ENCODE data around the gene CDK19. TPM values are rescaled to one million over a fixed set of nuclear protein-coding genes. Genes with fewer than 3 reads are reported as not detected.

Gene CDK19
- total and polyA plus RNA-seq, 2 experiments from 2014 or later: 7.7 to 10.1 TPM

GRCh38 chr6:110645685-110646418 lies 169.4 kb downstream of the CDK19 start (continued):
- TF ChIP-seq, protein P1, sequence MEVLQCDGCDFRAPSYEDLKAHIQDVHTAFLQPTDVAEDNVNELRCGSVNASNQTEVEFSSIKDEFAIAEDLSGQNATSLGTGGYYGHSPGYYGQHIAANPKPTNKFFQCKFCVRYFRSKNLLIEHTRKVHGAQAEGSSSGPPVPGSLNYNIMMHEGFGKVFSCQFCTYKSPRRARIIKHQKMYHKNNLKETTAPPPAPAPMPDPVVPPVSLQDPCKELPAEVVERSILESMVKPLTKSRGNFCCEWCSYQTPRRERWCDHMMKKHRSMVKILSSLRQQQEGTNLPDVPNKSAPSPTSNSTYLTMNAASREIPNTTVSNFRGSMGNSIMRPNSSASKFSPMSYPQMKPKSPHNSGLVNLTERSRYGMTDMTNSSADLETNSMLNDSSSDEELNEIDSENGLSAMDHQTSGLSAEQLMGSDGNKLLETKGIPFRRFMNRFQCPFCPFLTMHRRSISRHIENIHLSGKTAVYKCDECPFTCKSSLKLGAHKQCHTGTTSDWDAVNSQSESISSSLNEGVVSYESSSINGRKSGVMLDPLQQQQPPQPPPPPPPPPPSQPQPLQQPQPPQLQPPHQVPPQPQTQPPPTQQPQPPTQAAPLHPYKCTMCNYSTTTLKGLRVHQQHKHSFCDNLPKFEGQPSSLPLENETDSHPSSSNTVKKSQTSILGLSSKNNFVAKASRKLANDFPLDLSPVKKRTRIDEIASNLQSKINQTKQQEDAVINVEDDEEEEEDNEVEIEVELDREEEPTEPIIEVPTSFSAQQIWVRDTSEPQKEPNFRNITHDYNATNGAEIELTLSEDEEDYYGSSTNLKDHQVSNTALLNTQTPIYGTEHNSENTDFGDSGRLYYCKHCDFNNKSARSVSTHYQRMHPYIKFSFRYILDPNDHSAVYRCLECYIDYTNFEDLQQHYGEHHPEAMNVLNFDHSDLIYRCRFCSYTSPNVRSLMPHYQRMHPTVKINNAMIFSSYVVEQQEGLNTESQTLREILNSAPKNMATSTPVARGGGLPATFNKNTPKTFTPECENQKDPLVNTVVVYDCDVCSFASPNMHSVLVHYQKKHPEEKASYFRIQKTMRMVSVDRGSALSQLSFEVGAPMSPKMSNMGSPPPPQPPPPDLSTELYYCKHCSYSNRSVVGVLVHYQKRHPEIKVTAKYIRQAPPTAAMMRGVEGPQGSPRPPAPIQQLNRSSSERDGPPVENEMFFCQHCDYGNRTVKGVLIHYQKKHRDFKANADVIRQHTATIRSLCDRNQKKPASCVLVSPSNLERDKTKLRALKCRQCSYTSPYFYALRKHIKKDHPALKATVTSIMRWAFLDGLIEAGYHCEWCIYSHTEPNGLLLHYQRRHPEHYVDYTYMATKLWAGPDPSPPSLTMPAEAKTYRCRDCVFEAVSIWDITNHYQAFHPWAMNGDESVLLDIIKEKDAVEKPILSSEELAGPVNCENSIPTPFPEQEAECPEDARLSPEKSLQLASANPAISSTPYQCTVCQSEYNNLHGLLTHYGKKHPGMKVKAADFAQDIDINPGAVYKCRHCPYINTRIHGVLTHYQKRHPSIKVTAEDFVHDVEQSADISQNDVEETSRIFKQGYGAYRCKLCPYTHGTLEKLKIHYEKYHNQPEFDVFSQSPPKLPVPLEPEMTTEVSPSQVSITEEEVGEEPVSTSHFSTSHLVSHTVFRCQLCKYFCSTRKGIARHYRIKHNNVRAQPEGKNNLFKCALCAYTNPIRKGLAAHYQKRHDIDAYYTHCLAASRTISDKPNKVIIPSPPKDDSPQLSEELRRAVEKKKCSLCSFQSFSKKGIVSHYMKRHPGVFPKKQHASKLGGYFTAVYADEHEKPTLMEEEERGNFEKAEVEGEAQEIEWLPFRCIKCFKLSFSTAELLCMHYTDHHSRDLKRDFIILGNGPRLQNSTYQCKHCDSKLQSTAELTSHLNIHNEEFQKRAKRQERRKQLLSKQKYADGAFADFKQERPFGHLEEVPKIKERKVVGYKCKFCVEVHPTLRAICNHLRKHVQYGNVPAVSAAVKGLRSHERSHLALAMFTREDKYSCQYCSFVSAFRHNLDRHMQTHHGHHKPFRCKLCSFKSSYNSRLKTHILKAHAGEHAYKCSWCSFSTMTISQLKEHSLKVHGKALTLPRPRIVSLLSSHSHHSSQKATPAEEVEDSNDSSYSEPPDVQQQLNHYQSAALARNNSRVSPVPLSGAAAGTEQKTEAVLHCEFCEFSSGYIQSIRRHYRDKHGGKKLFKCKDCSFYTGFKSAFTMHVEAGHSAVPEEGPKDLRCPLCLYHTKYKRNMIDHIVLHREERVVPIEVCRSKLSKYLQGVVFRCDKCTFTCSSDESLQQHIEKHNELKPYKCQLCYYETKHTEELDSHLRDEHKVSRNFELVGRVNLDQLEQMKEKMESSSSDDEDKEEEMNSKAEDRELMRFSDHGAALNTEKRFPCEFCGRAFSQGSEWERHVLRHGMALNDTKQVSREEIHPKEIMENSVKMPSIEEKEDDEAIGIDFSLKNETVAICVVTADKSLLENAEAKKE (CRISPR knock-in tag; IDR thresholded peaks at IDR 0.05): no peak
- TF ChIP-seq EZH2phosphoT487 (IDR thresholded peaks at IDR 0.05; ENCODE audit: unreplicated experiment) (no peak), NANOG (IDR thresholded peaks at IDR 0.05; ENCODE audit: borderline replicate concordance) (no peak), STAT1 (IDR thresholded peaks at IDR 0.05; ENCODE audit: unreplicated experiment) (no peak), EZH2 (IDR thresholded peaks at IDR 0.05; ENCODE audit: low read depth, unreplicated experiment) (no peak), CREB1 (CRISPR knock-in tag; IDR thresholded peaks at IDR 0.05; ENCODE audit: low read depth) (no peak)
- TF ChIP-seq, protein P2, sequence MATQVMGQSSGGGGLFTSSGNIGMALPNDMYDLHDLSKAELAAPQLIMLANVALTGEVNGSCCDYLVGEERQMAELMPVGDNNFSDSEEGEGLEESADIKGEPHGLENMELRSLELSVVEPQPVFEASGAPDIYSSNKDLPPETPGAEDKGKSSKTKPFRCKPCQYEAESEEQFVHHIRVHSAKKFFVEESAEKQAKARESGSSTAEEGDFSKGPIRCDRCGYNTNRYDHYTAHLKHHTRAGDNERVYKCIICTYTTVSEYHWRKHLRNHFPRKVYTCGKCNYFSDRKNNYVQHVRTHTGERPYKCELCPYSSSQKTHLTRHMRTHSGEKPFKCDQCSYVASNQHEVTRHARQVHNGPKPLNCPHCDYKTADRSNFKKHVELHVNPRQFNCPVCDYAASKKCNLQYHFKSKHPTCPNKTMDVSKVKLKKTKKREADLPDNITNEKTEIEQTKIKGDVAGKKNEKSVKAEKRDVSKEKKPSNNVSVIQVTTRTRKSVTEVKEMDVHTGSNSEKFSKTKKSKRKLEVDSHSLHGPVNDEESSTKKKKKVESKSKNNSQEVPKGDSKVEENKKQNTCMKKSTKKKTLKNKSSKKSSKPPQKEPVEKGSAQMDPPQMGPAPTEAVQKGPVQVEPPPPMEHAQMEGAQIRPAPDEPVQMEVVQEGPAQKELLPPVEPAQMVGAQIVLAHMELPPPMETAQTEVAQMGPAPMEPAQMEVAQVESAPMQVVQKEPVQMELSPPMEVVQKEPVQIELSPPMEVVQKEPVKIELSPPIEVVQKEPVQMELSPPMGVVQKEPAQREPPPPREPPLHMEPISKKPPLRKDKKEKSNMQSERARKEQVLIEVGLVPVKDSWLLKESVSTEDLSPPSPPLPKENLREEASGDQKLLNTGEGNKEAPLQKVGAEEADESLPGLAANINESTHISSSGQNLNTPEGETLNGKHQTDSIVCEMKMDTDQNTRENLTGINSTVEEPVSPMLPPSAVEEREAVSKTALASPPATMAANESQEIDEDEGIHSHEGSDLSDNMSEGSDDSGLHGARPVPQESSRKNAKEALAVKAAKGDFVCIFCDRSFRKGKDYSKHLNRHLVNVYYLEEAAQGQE (IDR thresholded peaks at IDR 0.05; ENCODE audit: unreplicated experiment): no peak
- TF ChIP-seq, protein P3, sequence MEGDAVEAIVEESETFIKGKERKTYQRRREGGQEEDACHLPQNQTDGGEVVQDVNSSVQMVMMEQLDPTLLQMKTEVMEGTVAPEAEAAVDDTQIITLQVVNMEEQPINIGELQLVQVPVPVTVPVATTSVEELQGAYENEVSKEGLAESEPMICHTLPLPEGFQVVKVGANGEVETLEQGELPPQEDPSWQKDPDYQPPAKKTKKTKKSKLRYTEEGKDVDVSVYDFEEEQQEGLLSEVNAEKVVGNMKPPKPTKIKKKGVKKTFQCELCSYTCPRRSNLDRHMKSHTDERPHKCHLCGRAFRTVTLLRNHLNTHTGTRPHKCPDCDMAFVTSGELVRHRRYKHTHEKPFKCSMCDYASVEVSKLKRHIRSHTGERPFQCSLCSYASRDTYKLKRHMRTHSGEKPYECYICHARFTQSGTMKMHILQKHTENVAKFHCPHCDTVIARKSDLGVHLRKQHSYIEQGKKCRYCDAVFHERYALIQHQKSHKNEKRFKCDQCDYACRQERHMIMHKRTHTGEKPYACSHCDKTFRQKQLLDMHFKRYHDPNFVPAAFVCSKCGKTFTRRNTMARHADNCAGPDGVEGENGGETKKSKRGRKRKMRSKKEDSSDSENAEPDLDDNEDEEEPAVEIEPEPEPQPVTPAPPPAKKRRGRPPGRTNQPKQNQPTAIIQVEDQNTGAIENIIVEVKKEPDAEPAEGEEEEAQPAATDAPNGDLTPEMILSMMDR (conservative IDR thresholded peaks at IDR 0.05; ENCODE audit: low read depth in 2 of 2): no peak
